Activated T-cell treated with anti-CD3 and anti-CD28 coated beads for 4 hours (primary cell): Measurements from ENCODE around the gene VRK1.
"Not testable (repeated sequence)": the region's sequence is repeated elsewhere in the genome, so short reads cannot be mapped to it uniquely, and the experiment has no call there.

Source experiments
- DNase-seq: peaks from one replicate; pipeline ENCODE4 v3.0.0-alpha.2; 2020

VRK1 gene

DNA sequence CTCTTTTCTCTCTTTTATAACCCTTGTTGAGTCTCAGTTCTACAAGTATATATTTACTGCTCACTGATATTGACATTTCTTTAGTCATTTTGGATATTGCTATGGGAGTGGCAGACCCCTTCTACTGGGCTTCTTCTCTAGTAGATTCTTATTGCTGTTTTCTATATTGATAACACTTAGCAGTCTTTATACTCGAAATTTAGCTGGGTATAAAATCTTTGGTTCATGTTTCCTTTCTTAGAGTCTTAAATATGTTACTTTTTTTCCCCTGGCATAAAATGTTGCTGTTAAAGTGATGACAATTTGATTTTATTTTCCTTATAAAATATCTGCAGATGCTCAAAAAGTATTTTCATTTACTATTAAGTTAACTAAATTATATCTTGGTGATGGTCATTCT lies 32.6 kb downstream of the VRK1 start:
- DNase-seq = no peak

GRCh38 chr14:96830946-96831345 lies 33.8 kb downstream of the VRK1 start:
- no peak for DNase-seq

- no peak for DNase-seq
These were observed 35.2 kb downstream of the VRK1 start for GRCh38 chr14:96832351-96832750.

GRCh38 chr14:96838449-96838848 lies 41.3 kb downstream of the VRK1 start:
- no peak for DNase-seq

DNA sequence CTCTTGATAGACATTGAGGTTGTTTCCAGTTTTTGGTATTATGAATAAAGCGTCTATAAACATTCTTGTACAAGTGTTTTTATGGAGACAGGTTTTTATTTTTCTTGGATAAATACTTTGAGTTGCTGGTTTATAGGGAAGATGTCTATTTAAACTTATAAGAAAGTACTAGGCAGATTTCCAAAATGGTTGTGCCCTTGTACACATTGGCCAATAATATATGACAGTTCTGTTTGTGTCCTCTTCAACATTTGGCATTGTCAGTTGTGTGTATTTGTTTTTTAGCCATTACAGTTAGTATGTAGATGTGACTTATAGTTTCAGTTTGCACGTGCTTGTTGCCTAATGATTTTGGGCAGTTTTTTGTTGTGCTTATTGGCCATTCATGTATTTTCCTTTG lies 42.1 kb downstream of the VRK1 start:
- DNase-seq = no peak

DNA sequence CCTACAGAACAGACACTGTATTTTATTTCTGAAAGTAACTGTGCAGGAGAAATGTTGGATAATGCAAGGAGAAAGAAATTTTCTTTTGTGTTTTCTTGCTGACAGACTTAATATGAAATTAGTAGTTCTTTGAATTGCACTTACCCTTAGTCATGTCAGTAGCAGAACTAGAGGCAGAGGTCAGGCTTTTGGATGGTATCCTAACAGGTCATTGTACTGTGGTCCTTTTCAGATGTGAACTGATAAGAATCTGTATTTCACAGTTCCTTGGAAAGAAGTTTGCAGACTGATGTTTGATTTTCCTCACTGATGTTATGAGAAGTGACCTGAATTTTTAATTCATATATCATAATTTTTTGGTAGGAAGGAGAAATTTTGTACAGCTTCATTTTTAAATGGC lies 46.0 kb downstream of the VRK1 start:
- no peak for DNase-seq

DNA sequence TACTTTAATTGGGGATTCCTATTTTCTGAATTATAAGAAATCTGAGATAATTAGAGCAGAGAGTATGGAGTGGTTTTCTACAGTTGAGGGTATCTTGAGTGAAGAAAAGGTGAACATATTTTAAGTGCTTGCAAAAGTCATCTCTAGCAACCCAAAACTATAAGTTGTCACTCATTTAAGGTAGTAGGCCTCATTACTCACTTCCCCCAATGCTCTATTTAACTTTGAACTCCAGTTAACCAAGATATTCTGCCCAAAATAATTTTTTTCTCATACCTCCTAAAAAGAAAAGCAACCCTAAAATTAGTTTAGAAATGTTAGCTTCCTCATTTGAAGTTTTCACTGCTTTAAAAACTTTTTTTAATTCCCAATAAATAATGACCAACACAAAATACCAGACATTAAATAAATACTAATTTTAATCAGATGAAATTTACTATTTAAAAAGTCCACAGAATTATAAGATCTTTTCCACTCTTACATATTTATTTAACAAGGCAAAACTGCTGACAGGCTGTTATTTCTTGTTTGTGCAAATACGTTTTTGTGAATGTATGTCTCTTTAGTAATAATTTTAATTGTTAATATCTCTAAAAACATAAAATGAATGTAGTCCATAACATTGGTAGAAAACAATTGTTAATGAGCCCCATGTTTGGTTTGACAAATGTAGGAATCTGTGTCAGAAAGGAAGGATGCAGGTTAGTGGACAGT lies 47.8 kb downstream of the VRK1 start:
- DNase-seq = no peak

DNA sequence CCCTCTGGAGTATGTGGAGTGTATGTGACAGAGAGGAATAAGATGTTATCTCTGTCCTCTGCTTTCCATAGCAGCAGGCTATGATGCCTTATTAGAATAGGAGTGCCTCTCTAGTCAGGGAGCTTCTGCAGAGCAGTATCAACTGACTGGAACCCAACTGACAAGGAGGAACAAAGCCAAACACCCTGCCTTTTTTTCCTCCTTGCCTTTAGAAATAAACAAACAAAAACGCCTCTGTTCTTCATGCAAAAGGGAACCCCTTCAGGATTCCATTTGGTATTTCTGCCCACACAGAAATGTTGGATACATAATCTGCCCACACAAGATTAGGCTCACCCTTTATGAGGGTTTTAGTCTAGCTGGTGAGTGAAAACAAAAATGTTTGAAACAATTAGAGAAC lies 50.3 kb downstream of the VRK1 start:
- no peak for DNase-seq

GRCh38 chr14:96848011-96848410 lies 50.8 kb downstream of the VRK1 start:
- no peak for DNase-seq

- DNase-seq = no peak
These were observed 52.6 kb downstream of the VRK1 start for GRCh38 chr14:96849733-96850132.

DNA sequence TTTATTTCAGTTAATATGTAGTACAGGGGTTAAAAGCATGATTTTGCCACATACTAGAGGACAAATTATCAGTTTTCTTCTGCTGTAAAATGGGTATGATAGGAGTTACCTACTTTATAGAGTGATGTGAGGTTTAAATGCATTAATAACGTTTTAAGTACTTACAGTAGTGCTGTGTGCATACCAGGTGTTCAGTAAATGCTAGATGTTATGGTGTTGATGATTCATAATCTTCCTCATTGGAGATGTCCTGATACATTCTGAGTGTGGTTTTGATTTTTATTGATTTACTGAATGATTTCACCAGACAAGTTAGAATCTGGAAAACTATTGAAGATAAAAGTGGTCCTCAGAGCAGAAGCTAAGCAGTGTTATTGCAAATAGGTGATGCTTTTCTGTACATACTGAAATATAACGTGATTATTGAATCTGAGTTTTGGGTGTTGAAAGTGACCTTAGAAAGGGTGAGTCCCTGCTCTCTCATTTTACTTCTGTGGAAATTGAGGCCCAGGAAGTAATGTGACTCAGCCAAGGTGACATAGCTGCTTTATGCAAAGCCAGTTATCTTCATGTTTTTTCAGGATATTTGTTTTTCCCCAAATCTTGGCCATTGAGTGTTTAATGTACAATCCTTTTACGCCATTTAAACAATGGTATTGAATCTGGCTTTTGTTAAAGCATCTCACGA lies 54.7 kb downstream of the VRK1 start:
- no peak for DNase-seq

GRCh38 chr14:96852823-96853422 lies 55.7 kb downstream of the VRK1 start:
- DNase-seq = no peak

DNA sequence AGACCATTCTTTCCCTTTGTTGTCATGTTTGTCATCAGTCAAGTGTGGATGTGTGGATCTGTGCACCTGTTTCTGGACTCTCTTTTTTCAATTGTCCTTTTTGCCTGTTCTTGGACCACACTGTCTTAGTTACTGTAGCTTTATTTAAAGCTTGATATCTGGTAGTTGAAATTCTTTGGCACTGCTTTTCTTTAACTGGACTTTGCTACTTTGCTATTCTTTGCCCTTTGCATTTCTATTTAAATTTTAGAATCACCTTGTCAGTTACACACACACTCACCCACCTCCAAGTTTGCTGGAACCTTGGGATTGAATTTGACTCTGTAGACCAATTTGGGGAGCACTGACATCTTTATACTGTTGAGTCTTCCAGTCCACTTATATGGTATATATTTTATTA lies 61.5 kb downstream of the VRK1 start:
- no peak for DNase-seq

- no peak for DNase-seq
These were observed 64.6 kb downstream of the VRK1 start for GRCh38 chr14:96861568-96862310.

GRCh38 chr14:96863327-96863985 lies 66.3 kb downstream of the VRK1 start:
- DNase-seq = no peak

- DNase-seq = no peak
These were observed 66.8 kb downstream of the VRK1 start for GRCh38 chr14:96863986-96864330.

DNA sequence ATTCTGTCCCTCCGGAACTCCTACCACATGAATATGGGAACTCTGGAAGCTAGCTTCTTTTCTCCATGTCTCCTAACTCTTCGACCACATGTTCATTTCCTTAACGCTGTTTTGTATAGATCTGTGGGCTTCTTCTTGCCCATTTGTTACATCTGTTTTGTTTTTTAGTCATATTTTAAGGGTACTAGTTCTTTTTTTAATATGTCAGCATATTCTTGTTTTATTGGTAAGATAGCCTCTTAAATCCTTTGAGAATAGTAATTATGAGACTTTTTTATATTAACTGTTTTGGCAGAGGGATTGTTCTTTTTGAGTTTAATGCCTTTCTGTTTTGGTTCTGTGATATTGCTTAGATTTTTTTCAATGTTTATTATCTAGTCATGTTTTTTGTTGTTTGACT lies 70.5 kb downstream of the VRK1 start:
- DNase-seq = no peak

DNA sequence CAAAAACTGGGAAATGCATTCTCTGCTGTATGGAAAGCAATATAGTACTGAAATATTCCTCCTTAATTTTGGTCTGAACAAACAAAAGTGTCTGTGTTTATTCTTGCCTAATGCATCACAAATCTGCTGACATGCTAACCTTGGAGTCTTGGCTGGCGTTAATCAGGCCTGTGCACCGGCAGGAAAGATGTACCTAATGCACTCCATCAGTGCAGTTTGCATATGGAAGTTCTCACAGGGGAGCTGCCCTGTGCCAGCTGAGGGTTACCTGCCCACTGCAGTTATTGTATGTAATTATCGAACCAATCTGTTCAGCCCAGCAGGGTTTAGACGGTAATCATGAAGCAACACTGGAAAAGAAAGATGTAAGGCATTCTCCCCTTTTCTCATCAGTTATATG lies 76.9 kb downstream of the VRK1 start:
- DNase-seq = no peak

DNA sequence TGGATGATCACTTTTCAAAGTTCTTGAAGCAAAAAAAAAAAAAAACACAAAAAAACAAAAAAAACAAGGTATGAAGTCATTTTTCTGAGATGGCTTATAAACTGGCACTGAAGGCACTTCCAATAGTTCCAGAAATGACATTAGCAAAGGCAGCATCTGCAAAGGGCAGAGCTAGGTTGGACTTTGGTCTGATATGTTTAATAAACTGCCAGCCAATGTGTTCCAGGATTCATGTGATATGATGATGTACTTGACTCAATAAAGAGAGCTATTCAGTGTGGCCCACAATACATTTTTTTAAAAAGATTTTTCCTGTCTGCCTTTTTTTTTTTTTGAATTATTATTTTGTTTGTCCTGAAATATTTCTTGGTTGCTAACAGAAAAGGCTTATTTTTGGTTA lies 79.6 kb downstream of the VRK1 start:
- DNase-seq = no peak

DNA sequence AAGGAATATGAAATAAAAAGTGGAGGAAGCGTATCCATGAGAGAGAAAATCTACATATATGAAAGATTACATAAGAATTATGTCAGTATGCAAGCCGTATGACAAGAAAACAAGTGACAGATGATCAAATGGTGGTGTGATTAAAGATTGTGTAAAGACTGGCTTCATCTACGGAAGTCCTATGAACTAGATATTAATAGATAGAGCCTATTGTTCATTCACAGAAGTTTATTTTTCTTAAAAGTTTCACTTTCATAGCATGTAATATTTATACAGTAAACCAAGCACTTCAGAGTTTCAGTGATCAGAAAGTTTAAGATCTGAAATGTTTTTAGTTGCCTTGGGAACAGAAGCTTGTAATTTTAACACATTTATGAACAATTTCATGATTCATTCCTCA lies 84.5 kb downstream of the VRK1 start:
- no peak for DNase-seq

DNA sequence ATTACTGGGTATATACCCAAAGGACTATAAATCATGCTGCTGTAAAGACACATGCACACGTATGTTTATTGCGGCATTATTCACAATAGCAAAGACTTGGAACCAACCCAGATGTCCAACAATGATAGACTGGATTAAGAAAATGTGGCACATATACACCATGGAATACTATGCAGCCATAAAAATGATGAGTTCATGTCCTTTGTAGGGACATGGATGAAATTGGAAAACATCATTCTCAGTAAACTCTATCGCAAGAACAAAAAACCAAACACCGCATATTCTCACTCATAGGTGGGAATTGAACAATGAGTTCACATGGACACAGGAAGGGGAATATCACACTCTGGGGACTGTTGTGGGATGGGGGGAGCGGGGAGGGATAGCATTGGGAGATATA lies 86.8 kb downstream of the VRK1 start:
- not testable (repeated sequence) for DNase-seq

DNA sequence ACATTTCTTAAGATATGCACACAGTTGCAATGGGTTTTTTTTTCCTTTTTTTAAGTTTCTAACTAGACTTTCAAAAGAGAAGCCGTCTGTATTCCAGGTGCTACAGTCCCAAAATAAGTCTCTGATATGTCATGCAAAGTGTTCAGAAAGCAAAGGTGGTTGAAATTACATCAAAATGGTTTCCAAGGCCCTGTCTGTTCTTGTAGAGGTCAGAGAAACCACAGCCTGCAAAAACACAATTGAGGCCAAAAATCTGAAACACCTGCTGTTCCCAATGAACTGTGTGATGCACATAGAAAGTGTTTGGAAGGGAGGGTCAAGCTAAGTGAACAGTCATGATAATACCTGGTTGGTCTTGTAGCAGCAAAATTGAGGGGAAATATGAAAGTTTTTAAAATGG lies 91.0 kb downstream of the VRK1 start:
- DNase-seq = no peak

- no peak for DNase-seq
These were observed 91.4 kb downstream of the VRK1 start for GRCh38 chr14:96888593-96888992.
